GM19372 (cell line): Measurements from ENCODE around the gene TRAF3IP1.
"Not testable (repeated sequence)": the region's sequence is repeated elsewhere in the genome, so short reads cannot be mapped to it uniquely, and the experiment has no call there.

Experiments
- ATAC-seq: cut with Tn5 transposase; IDR thresholded peaks from one replicate; pipeline ENCODE4 v1.9.1; 2021; ENCODE audit warnings: mild to moderate bottlenecking, low read depth, moderate library complexity; ENCODE audit not compliant: unreplicated experiment

Gene TRAF3IP1

GRCh38 chr2:238305965-238306671, 14.2 kb upstream of the TRAF3IP1 start:
- no peak for ATAC-seq

DNA sequence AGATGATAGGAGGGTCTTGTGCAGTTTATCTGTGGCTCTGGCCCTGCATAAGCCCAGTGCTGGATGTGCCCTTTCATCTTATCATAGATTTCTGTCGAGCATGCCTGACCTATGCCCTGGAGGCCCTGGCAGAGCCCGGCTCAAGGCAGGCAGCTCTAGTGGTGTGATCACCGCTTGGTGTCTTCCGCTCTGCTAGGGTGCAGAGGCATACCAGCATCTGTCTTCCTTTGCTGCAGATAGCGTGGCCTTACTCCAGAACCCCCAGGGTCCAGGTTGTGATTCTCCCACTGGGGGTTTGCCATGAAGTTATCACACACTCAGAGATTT, 13.7 kb upstream of the TRAF3IP1 start:
- no peak for ATAC-seq

GRCh38 chr2:238308177-238308576, 12.1 kb upstream of the TRAF3IP1 start:
- no peak for ATAC-seq

GRCh38 chr2:238310721-238311120, 9.6 kb upstream of the TRAF3IP1 start:
- ATAC-seq = not testable (repeated sequence)

GRCh38 chr2:238313289-238313990, 6.9 kb upstream of the TRAF3IP1 start:
- ATAC-seq = no peak

DNA sequence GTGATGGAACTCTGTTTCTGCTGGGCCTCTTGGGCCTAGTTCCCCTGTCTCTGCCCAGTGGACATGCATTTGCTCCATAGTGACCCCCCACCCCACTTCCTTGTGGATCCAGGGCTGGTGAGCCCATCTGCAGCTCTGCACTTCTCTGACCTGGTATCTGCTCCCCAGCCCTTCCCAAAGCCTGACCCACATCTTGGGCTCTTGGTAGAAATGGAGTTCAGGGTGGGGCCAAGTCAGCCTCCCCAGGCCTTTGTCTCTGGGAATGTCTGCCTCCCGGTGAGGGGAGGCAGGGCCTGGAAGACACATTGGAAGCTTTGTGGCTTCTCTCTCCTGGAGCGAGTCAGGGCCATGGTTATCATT, 6.3 kb upstream of the TRAF3IP1 start:
- no peak for ATAC-seq

- ATAC-seq = no peak
These were observed 5.7 kb upstream of the TRAF3IP1 start for GRCh38 chr2:238314576-238314975.

DNA sequence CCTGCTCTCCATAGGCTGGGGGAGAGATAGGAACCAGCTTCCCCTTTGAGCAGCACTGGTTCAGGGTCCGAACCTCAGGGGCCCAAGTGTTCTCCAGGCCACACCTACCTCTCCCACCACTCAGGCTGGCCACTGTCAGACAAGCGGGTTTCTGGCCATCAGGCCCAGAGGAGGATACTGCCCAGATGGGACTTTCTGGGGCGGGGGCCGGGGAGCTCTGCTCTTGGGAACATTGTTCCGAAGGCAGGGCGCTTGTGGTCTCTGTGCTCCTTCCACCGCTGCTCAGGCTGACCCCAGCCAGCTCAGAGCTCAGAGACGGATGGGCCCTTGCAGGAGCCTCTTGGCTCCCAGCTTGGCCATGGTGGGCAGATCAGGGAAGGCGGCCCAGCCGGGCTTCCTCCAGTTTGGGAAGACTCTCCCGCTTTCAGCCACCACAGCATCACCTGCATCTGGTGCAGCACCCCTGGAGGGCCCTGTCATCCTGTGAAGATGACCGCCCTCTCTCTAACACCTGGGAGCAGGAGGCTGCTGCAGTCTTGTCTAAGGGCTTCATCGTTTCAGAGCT, 5.2 kb upstream of the TRAF3IP1 start:
- no peak for ATAC-seq

- peak; percentile 26 for ATAC-seq
These were observed 447 bp downstream of the TRAF3IP1 start for GRCh38 chr2:238320648-238321281.

DNA sequence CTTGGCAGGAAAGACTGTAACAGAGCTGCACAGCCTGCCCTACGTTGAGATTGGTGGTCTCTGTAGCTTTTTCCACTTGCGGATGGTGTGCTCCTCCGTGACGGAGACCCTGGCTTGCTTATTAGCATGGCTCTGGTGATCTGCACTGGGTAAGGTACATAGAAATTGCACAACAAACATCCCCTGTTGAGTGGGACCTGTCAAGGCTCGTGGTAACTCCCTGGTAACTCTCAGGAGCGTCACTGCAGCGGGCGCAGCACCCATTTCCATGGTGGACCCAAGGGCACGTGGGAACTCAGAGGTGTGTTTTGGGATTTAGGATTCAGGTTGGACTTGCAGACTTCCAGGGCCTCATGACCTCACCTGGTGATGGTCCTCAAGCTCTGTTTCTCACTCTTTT, 1.1 kb downstream of the TRAF3IP1 start:
- no peak for ATAC-seq

- ATAC-seq = no peak
These were observed 1.7 kb downstream of the TRAF3IP1 start for GRCh38 chr2:238322001-238322411.

DNA sequence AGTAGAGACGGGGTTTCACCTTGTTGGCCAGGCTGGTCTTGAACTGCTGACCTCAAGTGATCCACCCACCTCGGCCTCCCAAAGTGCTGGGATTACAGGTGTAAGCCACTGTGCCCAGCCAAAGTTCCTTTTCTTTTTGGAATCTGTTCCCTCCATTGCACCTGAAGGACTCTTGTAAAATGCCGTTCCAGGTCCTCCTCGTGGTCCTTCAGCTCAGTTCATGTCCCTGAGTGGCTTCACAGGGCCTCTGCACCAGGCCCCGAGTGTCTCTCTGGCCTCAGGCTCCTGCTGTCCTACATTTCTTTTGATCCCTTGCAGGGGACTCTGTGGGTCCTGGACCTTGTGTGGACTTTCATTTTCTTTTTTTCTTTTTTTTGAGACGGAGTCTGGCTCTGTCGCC, 3.9 kb downstream of the TRAF3IP1 start:
- not testable (repeated sequence) for ATAC-seq

DNA sequence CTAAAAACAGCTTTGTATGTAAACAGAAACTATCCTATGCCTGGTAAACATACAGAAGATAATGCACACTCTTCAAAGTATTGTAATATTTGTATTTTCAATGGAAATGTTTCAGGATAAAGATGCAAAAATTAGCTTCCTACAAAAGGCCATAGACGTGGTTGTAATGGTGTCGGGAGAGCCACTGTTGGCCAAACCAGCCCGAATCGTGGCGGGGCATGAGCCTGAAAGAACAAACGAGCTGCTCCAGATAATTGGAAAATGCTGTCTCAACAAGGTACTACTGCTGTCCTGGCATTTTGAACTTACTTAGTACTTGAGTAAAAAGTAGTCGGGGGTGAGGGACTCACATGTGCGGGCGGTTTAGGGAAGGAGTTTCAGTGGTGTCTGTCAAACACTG, 5.4 kb downstream of the TRAF3IP1 start:
- no peak for ATAC-seq

DNA sequence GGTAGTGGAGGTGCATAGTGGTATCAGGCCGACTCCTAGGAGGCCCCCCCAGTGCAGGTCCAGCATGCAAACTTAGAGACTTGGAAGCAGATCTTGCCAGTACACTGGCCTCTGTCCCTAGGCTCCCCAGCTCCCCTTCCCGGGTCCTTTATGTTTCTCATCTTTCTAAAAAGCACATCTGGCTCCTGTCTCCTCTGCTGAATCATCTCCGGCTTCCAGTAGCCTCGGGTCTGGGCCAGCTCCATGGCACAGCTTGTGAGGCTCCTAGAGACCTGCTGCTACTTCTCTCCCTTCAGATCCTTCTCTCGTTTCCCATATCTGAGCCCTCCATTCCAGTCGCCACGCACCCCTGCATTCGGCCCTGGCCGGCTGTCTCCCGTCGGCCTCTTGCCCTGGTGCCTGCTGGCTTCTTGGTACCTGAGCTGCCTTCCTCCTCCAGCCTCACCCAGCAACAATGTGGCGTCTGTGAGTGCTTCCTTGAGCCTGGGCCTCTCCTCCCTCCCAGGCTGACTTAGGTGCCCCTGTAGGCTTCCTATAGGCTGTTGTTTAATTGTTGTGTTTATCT, 6.6 kb downstream of the TRAF3IP1 start:
- no peak for ATAC-seq

DNA sequence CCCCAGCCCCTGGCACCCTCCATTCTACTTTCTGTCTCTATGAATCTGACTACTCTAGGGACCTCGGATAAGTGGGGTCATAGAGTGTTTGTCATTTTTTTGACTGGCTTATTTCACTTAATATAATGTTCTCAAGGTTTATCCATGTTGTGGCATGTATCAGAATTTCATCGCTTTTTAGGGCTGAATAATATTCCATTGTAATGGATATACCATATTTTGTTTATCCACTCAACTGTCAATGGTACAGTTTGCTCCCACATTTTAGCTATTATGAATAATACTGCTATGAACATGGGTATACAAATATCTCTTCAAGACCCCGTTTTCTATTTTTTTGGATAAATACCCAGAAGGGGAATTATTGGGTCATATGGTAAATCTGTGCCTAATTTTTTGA, 7.4 kb downstream of the TRAF3IP1 start:
- ATAC-seq = no peak

DNA sequence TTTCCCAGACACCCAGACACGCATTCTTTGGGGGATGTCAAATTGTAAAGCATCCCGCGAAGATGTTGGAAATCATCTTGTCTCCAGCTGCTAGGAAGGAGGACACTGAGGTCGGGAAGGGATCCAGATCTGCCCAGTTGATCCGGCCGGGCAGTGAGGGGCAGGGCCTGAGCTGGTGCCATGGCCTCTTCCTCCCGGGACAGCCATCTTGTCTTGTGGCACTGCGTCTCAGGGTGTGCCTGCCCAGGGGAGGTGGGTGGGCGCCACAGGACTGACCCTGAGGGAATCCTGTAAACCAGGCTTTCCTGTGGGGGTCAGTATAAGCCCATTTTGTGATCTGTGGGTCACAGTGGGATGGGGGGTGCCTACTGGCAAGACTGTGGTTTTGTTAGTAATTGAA, 10.1 kb downstream of the TRAF3IP1 start:
- ATAC-seq = no peak

DNA sequence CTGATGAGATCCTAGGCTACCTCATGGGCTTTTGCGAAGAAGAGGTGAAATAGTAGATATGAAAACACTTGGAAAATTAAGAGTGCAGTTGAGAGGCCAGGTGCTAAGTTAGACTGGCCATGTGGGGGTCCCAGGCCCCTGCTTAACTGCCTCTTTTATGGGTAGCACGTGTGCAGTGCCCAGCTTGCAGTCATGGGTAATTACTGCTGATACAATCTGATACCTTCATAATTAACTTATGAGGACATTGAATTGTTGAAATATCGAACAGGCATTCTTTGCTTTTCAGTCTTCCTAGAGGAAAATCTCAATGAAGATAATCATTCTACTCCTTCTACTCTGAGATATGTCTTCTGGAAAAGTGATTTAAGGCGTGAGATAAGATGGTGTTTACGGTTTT, 11.6 kb downstream of the TRAF3IP1 start:
- no peak for ATAC-seq

- ATAC-seq = no peak
These were observed 14.6 kb downstream of the TRAF3IP1 start for GRCh38 chr2:238334885-238335284.

GRCh38 chr2:238335591-238335990, 15.3 kb downstream of the TRAF3IP1 start:
- not testable (repeated sequence) for ATAC-seq

DNA sequence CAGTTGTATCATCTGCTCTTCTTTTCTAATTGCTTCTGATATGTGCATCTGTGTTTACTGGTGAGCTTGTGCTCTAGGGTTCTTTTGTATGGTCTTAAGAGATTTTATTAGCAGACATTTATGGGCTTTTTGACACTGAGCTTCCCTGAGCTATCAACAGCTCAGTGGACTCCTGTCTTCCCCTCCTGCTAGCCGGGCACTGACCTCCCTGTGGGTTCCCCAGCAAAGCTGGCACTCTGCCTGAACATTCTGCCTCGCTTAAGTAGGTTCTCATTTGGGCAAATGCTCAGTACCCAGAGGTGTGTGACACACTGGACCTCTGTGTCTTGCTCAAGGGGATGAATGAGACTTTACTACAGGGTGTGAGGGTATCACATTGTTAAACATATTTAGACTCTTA, 15.8 kb downstream of the TRAF3IP1 start:
- no peak for ATAC-seq

DNA sequence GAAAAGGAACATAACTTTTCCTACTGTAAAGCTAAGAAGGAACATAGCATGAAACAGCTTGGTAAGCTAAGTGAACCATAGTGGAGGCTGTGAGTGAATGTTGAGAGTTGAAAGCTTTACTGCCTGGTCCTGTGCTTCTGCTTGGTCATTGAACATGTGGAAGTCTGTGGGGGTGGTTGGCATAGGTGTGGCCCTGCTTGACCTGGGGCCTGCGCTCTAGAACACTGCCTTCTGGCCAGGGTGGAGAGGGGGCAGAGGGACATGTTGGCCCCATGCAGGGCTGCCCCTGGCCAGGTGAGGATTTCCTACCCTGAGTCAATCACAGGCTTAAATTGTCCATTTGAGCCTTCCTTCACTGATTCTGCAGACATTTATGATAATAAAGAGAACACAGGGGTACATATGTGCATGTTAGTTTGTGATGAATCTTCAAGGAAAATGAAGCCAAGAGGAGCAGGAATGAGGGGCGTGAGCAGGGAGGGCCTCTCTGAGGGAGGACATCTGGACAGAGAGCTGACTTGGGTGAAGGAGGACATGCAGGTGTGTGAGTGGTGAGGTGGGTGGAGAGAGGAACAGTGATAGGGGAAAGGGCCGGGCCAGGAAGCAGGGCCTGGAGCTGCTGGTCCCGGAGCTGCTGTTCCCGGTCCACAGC, 16.6 kb downstream of the TRAF3IP1 start:
- ATAC-seq = no peak
